NCI-H2107 (cell line): Measurements from ENCODE around the gene BCL2L2.
"Not testable (repeated sequence)": the region's sequence is repeated elsewhere in the genome, so short reads cannot be mapped to it uniquely, and the experiment has no call there.

Source experiments
- DNase-seq: peaks from one replicate; lab custom pipeline; 2025; lab: John Stamatoyannopoulos, UW

BCL2L2 gene

DNA sequence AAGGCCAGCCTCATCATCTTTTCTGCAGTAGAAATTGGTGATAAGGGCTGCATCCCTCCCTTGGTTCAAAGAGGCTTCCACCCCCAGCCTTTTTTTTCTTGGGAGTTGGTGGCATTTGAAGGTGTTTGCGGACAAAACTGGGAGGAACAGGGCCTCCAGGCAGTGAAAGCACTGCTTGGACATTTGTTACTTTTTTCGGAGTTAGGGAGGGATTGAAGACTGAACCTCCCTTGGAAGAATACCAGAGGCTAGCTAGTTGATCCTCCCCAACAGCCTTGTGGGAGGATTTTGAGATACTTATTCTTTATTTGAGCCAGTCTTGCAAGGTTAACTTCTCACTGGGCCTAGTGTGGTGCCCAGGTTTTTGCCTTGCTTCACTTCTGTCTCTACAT is 17.8 kb downstream of the BCL2L2 start:
- no peak for DNase-seq

DNA sequence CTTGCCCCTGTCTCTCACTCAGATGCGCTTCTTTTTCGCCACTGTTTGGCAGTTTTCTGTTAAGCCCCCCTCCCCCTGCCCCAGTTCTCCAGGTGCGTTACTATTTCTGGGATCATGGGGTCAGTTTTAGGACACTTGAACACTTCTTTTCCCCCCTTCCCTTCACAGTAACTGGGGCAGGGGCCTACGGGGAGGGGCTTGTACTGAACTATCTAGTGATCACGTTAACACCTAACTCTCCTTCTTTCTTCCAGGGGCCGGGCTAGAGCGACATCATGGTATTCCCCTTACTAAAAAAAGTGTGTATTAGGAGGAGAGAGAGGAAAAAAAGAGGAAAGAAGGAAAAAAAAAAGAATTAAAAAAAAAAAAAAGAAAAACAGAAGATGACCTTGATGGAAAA is 18.4 kb downstream of the BCL2L2 start:
- DNase-seq, result no peak

DNA sequence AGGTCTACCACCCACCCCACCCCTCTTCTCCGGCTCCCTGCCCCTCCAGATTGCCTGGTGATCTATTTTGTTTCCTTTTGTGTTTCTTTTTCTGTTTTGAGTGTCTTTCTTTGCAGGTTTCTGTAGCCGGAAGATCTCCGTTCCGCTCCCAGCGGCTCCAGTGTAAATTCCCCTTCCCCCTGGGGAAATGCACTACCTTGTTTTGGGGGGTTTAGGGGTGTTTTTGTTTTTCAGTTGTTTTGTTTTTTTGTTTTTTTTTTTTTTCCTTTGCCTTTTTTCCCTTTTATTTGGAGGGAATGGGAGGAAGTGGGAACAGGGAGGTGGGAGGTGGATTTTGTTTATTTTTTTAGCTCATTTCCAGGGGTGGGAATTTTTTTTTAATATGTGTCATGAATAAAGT is 19.1 kb downstream of the BCL2L2 start:
- not testable (repeated sequence) for DNase-seq

DNA sequence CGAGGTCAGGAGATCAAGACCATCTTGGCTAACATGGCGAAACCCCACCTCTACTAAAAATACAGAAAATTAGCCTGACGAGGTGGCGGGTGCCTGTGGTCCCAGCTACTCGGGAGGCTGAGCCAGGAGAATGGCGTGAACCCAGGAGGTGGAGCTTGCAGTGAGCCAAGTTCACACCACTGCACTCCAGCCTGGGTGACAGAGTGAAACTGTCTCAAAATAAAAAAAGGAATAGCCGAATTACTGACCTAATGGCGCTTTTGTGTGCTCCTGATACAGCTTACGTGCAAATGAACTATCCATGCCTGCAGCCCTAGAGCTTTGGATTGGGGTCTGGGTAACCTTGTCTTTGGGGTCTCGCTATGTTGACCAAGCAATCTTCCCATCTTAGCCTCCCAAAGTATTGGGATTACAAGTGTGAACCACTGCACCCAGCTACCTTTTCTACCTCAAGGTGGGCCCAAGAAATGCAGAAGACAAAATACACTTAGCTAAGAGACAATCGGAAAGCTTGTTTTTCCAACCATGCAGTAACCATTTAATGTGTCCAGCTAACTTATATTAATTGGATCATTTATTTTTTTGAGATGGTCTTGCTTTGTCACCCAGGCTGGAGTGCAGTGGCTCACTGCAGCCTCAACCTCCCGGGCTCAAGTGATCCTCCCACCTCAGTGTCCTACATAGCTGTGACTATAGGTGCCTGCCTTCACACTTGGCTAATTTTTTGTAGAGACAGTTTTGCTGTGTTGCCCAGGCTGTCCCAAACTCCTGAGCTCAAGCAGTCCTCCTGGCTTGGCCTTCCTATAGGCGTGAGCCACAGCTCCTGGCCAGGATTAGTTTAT is 20.1 kb downstream of the BCL2L2 start:
- no peak for DNase-seq

DNA sequence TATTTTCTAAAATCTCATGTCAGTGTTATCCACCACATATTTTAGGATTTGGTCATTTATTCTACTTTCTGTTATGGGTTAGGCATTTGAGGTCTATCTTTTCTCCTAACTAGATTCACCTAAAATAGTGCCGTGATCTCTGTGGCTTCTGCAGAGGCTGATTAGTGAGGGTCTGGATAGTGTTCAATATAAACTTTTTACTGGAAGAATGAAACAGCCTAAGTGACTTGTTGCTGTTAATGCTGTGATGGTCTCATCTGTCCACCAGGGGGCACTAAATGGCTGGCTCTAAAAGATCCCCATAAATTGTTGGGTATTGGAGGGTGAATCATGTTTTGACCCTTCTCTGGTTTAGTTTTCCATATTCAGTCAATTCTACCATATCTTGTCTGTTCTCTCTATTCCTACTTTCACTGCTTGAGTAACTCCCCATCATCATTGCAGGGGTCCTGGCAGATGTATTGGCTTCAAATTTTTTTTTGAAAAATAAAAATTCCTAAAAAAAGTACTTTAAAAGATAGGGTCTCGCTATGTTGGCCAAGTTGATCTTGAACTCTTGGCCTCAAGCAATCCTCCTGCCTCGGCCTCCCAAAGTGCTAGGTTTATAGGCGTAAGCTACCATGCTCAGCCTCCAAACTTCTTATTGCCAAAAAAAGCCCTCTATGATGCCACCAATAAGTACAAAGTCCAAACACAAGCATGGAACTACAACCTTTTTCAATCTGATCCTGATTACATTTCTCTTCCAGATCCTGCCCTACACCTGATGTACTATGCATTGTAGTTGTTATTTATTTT is 21.5 kb downstream of the BCL2L2 start:
- DNase-seq, result peak; percentile 68

DNA sequence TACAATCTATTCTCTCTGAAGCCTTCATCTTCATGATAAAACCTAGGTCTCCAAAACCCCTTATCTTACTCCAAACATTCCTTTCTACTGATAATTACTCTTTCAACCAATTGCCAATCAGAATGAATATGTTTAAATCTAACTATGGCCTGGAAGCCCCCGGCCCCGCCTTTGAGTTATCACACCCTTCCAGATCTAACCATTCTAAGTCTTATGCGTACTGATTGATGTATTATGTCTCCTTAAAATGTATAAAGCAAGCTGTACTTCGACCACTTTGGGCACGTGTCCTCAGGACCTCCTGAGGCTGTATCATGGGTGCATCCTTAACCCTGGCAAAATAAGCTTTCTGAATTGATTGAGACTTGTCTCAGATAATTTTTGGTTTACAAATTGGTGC is 29.0 kb downstream of the BCL2L2 start:
- DNase-seq, result no peak

DNA sequence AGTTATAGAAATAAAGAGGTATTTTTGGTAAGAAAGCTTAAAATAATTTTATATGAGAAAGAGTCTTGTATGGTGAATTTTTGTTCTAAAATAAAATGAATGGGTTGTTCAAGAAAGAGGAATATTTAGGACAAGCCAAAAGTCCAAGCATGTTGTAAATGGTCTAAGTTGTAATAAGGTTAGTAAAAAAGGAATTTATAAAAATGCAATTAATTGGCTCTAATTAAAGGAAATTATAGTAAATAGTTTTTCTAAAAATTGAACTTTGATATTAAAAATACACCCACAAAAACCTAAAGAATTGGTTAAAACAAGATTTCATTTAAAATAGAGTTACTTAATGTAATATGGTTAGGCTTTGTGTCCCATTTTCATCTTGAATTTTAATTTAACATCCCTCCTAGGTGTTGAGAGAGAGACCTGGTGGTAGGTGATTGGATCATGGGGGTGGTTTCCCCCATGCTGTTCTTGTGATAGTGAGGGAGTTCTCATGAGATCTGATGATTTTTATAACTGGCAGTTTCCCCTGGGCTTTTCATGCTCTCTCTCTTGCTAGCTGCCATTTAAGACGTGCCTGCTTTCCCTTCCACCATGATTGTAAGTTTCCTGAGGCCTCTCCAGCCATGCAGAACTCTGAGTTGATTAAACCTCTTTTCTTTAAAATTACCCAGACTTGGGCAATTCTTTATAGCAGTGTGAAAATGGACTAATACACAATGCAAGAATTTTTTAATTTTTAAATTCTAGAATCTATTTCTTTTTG is 33.1 kb downstream of the BCL2L2 start:
- no peak for DNase-seq

DNA sequence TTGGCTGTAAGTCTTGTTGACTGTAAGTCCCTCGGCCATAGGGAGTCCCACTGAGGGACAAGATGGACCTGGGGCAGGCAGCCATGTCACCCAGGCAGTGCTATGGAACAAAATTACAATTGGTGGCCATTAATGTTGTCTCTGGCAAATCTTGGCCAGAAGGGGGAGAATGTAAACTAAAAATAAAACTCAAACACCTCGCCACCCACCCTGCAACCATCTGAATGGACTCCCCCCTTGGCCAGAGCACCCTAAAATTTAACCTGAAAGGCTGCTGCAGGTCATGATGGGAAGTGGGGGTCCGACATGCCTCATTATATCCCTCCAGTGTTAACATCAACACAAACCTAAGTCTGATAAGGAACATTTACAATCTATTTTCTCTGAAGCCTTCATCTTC is 37.8 kb downstream of the BCL2L2 start:
- DNase-seq, result no peak

DNA sequence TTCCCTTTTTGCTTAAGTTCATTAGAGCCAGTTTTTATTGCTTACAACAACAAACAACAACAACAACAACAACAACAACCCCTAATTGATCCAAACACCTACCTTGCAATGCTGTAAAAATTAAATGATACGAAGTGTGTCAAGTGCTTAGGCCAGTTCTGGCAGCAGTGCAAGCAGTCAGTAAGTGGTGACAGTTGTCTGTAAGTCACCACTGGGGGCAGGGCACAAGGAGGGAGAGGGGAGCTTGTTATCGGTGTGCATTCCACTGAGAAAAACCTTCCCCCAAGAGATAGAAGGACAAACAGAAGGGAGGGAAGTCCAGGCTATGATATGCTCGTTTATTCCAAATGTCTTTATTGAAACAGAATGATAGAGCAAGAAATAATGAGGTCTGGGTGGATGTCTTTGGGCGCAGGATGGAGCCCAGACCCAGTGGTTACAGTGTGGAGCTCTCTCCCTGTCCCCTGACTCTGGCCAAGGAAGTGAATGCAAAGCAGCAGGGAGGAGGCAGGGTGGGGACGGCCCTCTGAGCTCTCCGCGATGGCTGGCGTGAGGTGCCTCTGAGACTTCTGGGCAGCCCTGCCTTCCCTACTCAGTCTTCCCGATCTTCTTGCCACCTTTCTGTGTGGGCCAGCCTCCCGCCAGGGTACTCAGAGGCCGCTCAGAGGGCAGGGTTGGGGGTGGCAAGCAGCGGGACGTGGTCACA is 39.5 kb downstream of the BCL2L2 start:
- DNase-seq, result no peak

DNA sequence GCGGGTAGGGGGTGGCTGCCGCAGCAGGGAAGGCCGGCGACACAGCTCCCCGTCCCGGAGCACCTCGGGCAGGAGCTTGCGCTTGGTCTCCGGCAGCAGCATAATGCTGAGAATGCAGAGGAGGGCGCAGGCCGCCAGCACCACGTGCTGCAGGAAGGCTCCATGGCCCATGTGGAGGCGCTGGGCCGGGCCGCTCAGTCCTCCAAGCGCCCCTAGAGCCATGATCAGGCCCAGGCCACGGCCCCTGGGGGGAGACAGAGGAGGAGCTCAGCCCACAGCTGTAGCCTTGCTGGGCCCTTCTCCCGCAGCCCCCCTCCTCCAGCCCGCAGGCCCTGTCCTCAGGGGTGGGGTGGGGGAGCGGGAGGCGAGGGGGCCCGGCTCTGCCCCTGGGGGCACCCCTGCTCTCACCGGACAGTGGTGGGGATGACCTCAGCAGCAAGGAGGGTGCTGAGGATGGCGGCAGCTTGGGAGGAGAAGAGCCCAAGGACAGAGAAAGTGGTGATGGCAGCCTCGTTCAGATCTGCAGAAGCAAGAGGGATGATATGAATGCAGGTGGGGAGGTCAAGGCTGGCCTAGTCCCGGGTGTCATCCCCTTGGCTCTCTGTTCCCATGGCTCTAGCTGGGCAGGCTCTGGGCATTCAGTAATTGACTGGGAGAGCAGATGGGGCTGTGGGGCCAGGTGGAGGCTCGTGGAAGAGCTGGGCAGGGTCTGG is 40.2 kb downstream of the BCL2L2 start:
- DNase-seq, result no peak

DNA sequence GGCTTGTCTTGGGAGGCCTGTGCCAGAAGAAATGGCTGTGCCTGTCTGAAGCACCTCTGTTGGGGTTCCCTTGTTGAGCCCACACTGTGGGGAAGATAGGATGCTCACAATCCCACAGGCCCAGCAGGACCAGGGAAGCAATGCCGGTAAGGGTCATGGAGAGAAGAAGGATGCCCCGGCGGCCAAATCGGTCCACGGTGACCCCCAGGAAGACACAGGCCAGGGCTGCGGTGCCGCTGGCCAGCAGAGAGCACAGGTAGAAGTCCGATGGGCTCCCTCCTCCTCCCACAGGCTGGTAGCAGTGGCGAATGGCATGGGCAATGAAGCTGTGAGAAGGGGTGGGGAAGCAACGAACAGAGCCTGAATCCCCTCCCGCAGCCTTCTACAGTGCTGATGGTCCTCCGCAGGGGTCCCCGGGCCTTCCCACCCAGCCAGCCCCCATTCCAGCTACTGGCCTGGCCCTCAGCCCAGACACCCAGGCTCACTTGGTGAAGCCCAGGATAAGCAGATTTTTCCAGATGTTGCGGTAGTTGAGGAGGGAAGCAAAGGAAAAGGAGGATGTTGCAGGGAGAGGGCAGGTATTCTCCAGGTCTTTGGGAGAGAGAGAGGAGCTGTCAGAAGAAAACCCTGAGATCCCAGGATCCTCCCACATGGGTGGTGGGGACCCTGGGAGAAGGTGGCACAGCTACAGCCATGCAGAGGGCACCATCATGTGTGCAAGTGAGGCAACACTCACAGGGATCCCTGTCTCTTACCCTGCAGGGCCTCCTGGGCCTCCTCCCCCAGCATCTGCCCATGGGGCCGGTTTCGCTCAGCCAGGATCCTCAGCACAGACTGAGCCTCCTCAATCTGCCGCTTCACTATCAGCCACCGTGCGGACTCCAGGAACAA is 41.0 kb downstream of the BCL2L2 start:
- no peak for DNase-seq

DNA sequence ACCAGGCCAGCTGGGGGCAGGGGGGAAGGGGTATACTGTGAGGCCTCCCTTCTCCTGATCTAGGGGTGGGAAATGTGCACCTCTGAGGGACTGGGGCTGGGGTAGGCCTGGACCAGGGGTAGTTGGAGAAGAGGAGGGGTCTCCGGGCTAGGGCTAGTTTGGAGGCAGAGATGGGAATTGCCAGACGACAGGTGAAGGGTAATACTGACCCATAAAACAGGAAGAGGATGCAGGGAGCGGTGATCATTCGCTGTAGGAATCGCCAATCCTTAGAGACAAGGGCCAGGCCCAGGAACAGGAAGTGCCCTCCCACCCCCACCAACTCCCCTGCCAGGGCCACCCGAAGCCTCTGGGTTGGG is 41.6 kb downstream of the BCL2L2 start:
- DNase-seq, result no peak

DNA sequence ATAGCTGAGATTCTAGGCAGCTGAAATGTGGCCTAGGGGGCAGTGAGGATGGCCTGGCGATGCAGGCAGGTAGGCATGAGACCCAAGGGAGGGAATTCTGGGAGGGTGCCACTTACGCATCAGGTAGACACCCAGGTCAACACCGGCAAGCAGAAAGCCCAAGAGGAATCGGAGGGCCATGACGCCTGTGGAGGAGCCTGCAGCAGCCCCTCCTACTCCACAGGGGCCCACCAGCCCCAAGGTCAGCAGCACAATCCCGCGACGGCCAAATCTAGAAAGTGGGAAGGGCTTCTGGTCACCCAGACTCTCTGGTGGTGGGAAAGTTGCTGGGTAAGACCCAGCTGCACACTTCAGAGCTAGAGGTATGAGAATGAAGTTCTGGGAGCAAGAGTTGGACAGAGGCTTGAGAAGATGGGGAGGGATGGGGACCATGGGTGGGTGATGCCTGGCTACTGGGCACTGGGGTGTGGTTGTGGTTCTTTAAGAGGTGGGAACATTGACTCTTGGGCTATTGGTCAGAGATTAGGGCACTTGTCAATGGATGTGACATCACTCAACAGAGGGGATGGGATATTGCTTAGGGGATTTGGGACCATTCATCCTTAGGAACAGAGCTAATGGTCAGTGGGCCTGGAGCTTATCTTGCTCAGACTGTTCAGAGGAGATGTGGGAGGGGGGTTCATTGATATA is 42.7 kb downstream of the BCL2L2 start:
- no peak for DNase-seq

DNA sequence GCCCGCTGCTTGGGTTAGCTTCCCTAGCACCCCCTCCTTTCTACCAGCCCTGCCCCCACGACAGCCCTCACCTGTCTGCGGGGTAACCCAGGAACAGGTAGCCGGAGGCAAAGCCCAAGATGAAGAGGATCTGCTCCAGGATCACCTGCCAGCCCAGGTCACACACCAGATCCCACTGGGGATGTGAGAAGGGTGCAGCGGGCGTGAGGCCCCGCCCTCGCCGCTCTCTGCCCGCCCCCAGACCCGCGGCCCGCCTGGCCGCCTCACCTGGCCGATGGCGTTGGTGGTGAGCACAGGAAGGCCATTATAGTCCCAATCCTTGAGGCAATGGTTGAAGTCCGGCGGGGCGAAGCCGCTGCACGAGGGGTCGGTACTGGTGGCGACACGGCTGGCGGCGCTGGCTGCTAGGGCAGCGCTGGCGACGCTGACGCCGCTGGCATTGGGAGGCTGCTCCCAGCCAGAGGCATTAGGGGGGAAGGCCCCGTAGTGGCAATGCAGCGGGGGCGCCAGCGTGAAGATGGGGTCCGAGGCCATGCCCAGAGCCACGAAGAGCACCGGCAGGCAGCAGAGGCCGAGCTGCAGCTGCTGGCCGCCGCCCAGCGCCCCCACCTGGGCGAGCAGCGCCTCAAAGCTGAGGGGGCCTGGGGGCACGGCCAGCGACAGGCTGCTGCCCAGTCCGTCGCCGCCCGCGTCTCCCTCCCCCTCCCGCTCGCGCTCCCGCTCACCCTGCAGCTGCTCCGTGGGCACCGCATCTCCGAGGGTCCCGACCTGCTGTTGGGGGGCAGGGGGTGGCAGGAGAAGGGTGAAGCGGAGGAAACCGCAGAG is 45.3 kb downstream of the BCL2L2 start:
- DNase-seq, result no peak

DNA sequence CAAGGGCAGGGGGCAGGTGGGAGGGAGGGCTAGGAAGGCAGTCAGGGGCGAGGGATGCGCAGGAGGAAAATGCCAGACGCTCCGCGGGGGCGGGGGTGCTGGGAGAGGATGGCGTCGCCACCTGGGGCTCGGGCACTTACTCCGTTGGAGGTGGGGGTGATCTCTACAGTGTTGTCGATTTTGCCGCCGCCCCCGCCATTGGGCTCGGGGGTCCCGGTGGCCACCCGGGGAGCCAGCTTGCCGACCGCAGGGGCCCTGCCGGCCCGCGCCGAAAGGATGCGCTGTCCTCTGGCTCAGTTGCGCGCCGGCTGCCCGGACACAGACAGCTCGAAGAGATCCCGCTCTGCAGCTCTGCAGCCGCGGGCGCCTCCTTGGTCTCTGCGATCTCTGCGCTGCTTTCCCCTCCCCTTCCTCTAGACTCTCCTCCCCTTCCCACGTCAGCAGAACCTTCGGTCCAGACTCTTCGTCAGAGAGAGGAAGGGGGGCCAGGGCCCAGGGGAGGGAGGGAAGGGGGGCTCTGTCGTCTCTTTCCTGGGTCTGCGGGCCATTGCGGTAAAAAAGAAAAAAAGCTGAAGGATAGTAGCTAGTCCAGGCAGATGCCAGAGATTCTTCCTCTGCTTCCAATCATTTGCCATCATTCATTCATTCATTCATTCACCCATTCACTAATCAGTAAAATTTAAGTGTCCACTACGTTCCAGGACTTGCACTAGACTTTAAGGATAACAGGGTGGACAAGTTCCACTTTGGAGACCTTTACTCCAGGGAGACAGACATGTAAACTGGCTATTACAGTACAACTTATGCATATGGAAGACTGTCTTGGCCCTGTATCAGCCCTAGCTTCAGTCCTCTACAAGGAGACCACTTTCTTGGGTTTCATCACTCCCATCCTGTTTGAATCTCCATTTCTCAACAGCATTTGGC is 46.1 kb downstream of the BCL2L2 start, which contains the start of gene SLC22A17:
TSS of gene SLC22A17 (minus strand) at position 382 of the 927 bp plus-strand sequence.
- DNase-seq, result peak; percentile 62

DNA sequence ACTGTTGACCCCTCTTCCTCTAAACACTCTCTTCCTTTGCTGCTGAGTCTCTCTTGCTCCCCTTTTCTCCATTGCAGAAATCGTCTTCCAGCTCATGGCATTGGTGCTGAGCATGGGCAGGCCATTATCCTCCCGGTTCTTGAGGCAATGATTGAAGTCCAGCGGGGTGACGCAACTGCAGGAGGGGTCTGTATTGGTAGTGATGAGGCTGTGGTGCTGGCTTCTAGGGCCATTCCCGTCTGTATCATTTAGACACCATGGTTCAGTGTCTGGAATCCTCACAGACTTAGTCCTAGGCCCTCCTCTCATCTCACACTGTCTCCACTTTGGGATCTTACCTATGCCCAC is 46.8 kb downstream of the BCL2L2 start:
- DNase-seq, result no peak

DNA sequence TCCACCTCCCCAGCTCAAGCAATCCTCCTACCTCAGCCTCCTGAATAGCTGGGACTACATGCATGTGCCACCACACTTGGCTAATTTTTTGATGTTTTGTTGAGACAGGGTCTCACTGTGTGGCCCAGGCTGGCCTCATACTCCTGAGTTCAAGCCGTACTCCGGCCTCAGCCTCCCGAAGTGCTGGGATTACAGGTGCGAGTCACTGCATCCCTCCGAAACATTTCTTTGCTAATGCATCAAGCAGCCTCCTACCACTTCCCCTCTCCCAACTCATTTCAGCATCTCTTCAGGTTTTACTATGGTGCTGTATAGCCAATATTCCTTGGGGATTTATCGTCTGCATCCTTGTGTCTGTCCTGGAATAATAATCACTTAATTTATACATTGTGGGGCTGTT is 48.4 kb downstream of the BCL2L2 start:
- DNase-seq, result no peak
